CD4-positive, alpha-beta T cell treated with Interleukin-17A for 1 hour (primary cell): ENCODE measurements around the gene HACD3.
A peak's percentile ranks its signal among the peaks of the same experiment; 100 is the strongest.
"Not testable (repeated sequence)": the region's sequence is repeated elsewhere in the genome, so short reads cannot be mapped to it uniquely, and the experiment has no call there.

Experiments
- DNase-seq: peaks from one replicate; pipeline ENCODE4 v3.0.0-alpha.2; 2020

HACD3 gene

DNA sequence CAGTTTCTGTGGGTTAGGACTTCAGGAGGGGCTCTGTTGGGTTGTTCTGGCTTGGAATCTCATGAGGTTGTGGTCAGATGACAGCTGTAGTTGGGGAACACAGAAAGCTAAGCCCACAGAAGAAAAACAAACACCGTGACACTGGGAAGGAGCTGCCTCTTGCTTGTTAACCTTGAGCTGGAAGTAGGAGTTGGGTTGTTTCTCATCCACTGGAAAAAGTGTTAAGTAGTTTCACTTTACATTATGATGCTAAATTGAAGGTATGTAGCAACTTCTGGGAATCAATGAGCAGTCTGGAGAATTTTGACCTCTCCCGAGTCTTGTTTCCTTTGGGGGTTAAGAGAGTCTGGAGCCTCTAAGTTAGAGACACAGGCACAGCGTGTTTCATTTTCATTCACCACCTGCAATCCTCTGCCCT is 20.4 kb downstream of the HACD3 start:
- DNase-seq, result no peak

- DNase-seq, result no peak
Measured at GRCh38 chr15:65551183-65551582, 20.9 kb downstream of the HACD3 start.

DNA sequence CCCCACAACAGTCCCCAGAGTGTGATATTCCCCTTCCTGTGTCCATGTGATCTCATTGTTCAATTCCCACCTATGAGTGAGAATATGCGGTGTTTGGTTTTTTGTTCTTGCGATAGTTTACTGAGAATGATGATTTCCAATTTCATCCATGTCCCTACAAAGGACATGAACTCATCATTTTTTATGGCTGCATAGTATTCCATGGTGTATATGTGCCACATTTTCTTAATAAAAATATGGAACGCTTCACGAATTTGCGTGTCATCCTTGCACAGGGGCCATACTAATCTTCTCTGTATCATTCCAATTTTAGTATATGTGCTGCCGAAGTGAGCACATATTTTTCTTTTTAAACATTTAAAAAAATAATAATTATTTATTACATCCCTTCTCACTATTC is 22.6 kb downstream of the HACD3 start:
- DNase-seq, result not testable (repeated sequence)

GRCh38 chr15:65553691-65554090 is 23.4 kb downstream of the HACD3 start:
- DNase-seq, result no peak

GRCh38 chr15:65556622-65557021 is 26.4 kb downstream of the HACD3 start:
- DNase-seq, result no peak

- no peak for DNase-seq
Measured at GRCh38 chr15:65558336-65558735, 28.1 kb downstream of the HACD3 start.

DNA sequence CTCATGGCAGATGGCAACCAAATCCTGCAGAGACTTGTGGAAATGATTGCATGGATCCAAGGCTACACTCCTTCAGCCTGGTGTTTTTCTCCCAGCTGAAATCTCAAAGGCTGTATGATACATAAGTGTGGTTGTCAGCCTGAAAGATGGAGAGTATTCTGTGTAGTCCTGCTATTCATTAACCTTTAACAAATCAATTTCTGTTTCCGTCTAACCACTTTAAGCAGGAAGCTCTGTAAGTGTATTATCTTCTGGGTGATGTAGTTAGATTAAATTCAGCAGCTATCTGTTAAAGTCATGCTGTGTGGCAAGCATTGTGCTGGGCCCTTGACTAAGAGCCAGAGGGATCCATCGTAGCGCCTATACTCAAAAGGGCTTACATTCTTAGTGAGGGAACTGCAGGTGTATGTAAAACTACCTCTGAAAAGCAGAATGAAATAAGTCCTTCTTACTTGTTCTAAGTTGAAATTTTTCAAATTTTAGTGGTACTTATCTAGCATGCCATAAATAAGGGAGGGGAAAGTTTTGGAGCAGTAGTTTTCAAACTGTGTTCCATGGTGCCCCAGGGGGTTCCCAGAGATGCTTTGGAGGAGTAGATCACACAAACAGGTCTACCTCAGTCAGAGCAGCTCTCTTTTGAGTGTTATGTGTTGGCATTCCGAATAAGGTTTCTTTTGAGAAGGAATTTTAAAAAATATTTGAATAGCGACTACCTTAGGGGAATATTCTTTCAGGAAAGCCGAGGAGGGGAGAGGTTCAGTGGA is 28.9 kb downstream of the HACD3 start:
- no peak for DNase-seq

DNA sequence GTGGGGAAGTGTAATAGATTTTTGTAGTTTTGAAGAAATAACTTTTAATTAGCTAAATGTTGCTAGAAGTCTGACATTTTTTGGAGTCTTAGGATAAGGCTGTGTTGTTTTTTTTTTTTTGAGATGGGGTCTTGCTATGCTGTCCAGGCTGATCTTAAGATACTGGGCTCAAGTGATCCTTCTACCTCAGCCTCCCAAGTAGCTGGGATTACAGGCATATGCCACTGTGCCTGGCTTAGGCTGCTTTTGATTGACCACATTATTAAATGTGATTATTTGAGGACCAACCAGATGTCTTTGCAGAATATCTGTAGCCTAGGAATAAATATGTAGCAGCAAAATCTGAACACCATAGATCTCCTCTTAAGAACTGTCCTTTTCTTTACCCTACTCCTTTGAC is 29.7 kb downstream of the HACD3 start:
- DNase-seq, result no peak

DNA sequence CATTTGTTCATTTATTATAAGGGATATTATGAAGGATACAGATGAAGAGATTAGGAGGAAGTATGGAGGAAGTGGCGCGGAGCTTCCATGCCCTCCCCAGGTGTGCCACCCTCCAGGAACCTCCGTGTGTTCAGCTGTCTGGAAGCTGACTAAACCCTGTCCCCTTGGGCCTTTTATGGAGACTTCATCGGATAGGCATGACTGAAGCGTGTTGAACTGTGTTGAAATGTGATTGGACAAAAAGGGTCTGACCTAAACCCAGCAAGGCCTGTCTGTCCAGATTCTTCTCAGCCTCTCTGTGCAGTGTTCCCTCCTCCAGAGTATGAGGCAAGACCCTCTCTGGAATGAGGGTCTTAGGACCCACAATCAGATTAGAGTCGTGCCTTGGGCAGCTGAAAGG is 31.7 kb downstream of the HACD3 start:
- no peak for DNase-seq

GRCh38 chr15:65569728-65570127 is 39.5 kb downstream of the HACD3 start:
- DNase-seq, result no peak

DNA sequence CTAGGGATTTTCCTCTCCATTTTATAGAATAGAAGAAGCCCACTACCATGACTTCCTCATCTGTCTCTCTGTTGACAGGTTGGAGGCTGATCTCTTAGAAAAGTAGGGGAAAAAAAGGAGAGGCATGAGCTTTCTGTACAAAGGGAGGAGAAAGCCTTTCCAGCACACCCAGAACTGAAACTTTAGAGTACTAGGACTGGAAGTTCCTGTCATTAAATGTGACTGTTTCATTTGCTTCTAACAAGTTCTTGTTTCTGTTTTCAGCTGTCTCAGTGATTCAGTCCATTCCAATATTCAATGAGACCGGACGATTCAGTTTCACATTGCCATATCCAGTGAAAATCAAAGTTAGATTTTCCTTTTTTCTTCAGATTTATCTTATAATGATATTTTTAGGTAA is 41.7 kb downstream of the HACD3 start:
- DNase-seq, result no peak

DNA sequence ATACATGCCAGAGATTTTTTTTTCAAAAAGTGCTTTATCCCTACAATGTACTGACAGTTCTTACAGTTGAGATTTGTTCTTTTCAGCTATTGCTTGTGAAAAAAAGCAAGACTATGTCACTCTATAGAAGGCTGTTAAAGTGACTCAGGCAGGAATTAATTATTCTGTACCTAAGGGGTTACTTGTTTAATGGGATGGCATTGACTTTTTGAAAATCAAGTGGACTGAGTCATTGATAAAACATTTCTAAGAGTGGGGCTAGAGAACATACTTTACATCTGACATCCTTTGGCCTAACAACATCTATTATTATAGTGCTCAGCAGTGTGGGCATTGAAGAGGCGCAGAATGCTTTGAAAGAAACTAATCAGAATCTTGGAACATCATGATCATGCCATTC is 46.4 kb downstream of the HACD3 start:
- DNase-seq, result no peak

DNA sequence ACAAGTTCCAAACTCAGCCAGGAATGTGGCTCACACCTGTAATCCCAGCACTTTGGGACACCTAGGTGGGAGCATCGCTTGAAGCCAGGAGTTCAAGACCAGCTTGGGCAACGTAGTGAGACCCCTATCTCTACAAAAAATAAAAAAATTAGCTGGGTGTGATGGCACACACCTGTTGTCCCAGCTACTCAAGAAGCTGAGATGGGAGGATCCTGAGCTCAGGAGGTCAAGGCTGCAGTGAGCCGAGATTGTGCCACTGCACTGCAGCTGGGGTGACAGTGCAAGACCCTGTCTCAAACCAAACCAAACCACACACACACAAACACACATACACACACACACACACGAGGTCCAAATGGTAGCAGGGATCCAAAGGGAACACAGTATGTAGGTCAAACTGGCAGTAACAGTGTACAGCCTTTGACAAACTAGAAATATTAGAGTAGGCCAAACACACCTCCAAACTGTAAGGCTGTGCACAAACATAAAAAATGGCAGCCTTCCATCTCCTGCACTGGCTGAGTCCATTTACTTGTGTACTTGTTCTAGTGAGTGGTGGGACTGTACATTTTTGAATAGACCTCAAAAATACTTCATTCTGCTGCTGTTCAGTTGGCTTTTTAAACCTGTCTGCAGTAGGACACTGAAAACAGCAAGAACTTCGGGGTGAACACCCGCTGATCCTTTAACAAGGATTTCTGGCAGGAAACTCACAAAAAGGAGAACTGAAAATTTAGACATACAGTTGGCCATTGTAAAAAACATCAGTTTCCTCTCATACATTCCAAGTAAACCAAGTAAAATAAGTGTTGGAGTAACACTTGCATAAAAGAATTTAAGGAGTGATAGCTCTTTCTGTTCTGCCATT is 47.1 kb downstream of the HACD3 start:
- DNase-seq, result no peak

DNA sequence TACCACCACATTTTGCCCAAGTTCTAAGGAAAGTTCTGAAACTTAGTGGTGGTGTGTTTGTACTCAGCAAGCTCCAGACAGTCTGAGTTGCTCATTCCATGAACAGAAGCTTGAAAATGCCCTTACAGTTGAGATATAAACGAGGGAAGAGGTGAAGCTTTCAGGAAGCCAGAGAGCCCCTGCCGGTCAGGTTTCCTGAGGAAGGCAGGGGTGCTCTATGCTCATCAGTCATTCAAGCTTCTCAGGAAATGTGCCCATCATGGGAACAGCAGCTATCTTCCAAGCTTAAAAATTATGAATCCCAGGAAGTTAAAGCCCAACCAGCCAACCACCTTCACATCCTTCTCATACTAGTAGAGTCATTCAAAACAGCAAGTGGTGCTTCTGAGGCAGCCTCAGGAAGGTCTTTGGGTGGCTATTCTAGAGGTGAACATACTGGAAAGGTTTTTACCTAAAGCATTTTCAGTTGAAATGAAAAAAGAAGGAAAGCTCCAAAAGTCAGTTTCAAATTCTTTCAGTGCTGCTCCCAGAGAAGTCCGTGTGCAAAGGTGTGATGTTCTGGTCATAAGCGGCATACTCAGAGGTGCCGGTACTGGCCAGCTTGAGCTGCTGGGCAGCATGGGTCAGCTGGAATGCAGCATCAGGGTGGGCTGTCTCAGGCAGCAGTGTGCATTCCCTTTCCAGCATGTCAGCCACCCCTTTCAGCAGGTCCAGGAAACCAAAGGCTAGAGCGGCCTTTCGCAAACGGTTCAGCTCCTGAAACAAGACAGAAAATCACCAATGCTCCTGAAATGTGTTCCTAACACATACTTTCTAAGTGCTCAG is 48.9 kb downstream of the HACD3 start:
- DNase-seq, result no peak

GRCh38 chr15:65579762-65580161 is 49.5 kb downstream of the HACD3 start:
- no peak for DNase-seq

- DNase-seq, result no peak
Measured at GRCh38 chr15:65580287-65580686, 50.0 kb downstream of the HACD3 start.

- DNase-seq, result peak; percentile 81
Measured at GRCh38 chr15:65583701-65584100, 53.4 kb downstream of the HACD3 start.

GRCh38 chr15:65584241-65584640 is 54.0 kb downstream of the HACD3 start:
- peak; percentile 2 for DNase-seq

- no peak for DNase-seq
Measured at GRCh38 chr15:65587094-65587493, 56.8 kb downstream of the HACD3 start.

DNA sequence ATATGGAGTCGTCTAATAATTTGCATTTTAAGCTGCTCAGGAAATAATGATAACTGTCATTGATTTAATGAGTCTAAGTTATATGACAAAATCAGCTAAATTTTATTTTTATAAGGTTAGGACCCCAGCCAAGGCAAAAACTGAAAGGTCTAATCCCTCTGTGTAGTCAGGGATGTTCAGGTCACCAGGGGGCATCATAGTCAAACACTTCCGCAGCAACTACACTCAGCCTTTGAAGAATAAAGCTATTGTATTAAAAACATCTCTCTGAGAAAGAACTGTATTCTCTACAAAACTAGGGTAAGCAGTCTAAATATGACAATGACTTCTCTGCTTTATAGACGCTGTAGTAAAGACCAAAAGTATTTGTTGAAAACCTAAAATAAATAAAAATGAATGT is 65.7 kb downstream of the HACD3 start:
- DNase-seq, result peak; percentile 31

DNA sequence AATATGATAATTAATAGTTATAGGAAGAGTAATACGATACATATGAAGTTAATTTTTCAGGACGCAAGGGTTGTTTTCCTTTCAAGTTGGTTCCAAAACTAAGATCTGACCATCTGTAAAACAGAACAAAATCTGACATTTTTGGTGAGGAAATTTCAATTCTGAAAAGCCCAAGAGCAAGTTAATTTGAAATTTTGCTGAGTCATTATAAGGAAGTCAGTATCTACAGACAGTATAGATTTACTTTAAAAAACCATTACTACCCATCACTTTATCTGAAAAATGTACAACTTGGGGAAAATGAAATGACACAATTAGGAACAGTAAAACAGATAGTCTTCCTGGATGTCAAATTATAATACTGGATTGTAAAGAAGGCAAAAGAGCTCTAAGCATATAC is 68.2 kb downstream of the HACD3 start:
- no peak for DNase-seq

GRCh38 chr15:65599677-65600076 is 69.4 kb downstream of the HACD3 start:
- DNase-seq, result no peak

DNA sequence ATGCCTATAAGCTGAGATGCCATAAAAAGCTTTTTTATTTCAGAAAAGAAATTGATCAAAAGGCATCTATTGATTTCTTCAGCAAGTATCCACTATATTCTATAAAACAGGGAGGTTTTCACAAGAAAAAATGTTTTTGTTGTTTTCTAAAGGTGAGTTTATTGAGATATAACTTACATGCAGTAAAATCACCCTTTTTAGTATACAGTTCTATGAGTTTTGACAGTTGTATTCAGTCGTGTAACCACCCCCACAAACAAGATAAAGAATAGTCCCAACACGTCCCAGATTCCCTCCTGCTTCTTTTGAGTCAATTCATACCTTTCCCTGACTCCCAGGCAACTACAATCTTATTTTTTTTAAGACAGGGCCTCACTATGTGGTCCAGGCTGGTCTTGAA is 72.9 kb downstream of the HACD3 start:
- no peak for DNase-seq
